Cardiac muscle cell (in vitro differentiated cells and primary cell): ENCODE measurements around the gene EPHX1. TPM values are rescaled to one million over a fixed set of nuclear protein-coding genes. Genes with fewer than 3 reads are reported as not detected.
A peak's percentile ranks its signal among the peaks of the same experiment; 100 is the strongest.

Source experiments
- DNase-seq, 2 donors: peaks; one replicate each; pipeline versions ENCODE4 v3.0.0 to v3.0.0-alpha.2; 2010 to 2017; ENCODE audit warnings: low read depth in 1 of 2, low spot score in 1 of 2
- H3K27ac ChIP-seq: fragments of 200-600 bp; sonication (generic); 2 replicates; pipeline ENCODE4 v1.5.1; 2016
- H3K27me3 ChIP-seq: fragments of 200-600 bp; sonication (generic); 2 replicates; pipeline ENCODE4 v1.6.0; 2016; ENCODE audit warnings: control low read depth
- H3K36me3 ChIP-seq: fragments of 200-600 bp; sonication (generic); 2 replicates; pipeline ENCODE4 v1.5.1; 2016; ENCODE audit warnings: control low read depth
- H3K4me1 ChIP-seq: fragments of 200-600 bp; sonication (generic); 2 replicates; pipeline ENCODE4 v1.8.1; 2017; ENCODE audit warnings: low read depth, mild to moderate bottlenecking, mixed run types
- H3K4me3 ChIP-seq: fragments of 200-600 bp; sonication (generic); 2 replicates; pipeline ENCODE4 v1.5.1; 2016; ENCODE audit warnings: mild to moderate bottlenecking
- H3K9me3 ChIP-seq: fragments of 200-600 bp; sonication (generic); 2 replicates; pipeline ENCODE4 v1.5.1; 2017; ENCODE audit warnings: low read depth, mild to moderate bottlenecking, control low read depth
- polyA plus RNA-seq: library from polyadenylated mRNA; unstranded; fragments of >200 nt; fragmentation: Nextera tagmentation; extraction: Ambion mirVana; gene quantifications from 2 replicates; pipeline ENCODE4 v1.2.1, GENCODE V29; 2016
- total RNA-seq: library from RNA; depleted of rRNA; stranded (reverse); fragments of >200 nt; gene quantifications from 2 replicates; pipeline ENCODE4 v1.2.3, GENCODE V29; 2016
- TF ChIP-seq, protein P1 (sequence below): IDR thresholded peaks from 2 replicates; pipeline ENCODE4 v1.5.1; 2012; ENCODE audit warnings: low read depth, mild to moderate bottlenecking, low read length

Gene EPHX1
- total and polyA plus RNA-seq, 2 experiments from 2014 or later: 15.8 to 33.8 TPM

DNA sequence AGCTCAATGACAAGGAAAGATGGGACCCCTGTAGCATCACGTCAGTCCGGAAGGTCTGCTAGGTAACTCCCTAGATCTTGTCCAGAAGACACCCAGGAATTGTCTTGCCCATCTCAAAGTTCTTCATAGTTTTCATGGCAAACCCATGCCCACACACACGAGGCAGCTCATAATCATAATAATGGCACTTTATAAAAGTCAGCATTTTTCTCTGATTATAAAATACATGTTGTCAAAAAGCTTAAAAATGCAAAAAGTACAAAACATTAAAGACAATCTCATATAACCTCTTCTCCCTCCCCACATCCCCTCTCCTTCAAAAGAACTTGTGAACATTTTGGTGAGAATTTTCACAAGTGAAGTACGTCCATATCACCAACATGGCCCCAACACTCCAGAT, 30.8 kb downstream of the EPHX1 start:
- no peaks in the 10 kb centered on the region for H3K36me3 ChIP-seq
- TF ChIP-seq, protein P1, sequence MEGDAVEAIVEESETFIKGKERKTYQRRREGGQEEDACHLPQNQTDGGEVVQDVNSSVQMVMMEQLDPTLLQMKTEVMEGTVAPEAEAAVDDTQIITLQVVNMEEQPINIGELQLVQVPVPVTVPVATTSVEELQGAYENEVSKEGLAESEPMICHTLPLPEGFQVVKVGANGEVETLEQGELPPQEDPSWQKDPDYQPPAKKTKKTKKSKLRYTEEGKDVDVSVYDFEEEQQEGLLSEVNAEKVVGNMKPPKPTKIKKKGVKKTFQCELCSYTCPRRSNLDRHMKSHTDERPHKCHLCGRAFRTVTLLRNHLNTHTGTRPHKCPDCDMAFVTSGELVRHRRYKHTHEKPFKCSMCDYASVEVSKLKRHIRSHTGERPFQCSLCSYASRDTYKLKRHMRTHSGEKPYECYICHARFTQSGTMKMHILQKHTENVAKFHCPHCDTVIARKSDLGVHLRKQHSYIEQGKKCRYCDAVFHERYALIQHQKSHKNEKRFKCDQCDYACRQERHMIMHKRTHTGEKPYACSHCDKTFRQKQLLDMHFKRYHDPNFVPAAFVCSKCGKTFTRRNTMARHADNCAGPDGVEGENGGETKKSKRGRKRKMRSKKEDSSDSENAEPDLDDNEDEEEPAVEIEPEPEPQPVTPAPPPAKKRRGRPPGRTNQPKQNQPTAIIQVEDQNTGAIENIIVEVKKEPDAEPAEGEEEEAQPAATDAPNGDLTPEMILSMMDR: no peak

DNA sequence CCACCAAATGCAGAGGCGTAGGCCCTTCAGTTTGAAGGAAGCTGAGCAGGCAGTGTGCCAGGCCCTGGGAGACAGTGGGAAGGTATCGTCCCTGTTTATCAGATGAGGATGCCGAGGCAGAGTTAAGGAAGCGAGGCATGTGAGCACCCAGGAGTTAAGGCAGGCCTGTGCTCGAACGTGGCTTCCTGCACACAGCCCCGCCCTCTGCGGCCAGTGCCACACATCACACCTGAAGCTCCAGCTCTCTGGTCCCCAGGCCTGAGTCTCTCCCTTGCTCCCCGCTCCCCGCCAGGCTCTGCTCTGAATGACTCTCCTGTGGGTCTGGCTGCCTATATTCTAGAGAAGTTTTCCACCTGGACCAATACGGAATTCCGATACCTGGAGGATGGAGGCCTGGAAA, 32.1 kb downstream of the EPHX1 start:
- DNase-seq: no peak
- H3K36me3 ChIP-seq: no peaks in the 10 kb centered on the region

More for the DNA sequence above, 30.8 kb downstream of the EPHX1 start:
- no peak for DNase-seq
- H3K27ac ChIP-seq: no peak overlapping the region
- no peaks in the 10 kb centered on the region for H3K27me3 ChIP-seq
- no peaks in the 10 kb centered on the region for H3K4me1 ChIP-seq
- H3K4me3 ChIP-seq: no peak overlapping the region
- no peaks in the 10 kb centered on the region for H3K9me3 ChIP-seq

DNA sequence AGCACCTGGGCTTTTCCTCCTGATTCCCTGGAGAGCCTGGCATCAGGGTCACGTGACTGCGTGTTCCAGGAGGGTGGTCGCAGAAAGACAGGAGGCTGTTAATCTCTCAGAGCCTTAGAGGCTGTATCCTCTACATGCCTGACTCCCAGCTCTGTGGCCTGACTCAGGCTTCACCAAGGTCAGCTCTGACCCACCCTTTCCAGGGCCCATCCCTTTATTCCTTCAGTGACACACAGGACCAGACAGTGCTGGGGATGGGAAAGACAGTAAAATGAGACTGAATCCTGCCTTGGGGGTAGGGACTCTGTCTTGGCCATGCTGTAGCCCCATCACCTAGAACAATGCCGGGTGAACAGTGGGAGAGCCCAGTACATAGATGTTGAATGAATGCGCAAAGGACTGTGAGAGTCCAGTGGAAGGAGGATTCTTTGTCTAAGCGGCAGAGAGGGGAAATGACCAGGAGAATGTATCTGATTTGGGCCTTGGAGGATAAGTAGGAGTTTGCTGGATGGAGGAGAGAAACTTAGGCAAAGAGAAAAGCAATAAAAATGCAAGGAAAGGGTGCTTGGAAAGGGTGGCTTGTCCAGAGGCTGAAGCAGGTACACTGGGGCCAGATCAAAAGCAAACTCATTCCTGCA, 33.0 kb downstream of the EPHX1 start:
- Histone ChIP-seq H3K4me3 (no peak overlapping the region), H3K9me3 (no peaks in the 10 kb centered on the region), H3K27me3 (no peaks in the 10 kb centered on the region), H3K4me1 (no peaks in the 10 kb centered on the region), H3K36me3 (no peaks in the 10 kb centered on the region), H3K27ac (no peak overlapping the region)
- TF ChIP-seq, protein P1: no peak
- DNase-seq: no peak

More for the DNA sequence above, 32.1 kb downstream of the EPHX1 start:
- H3K4me3 ChIP-seq: no peak overlapping the region
- no peaks in the 10 kb centered on the region for H3K4me1 ChIP-seq
- no peaks in the 10 kb centered on the region for H3K9me3 ChIP-seq
- TF ChIP-seq, protein P1: no peak
- no peak overlapping the region for H3K27ac ChIP-seq
- H3K27me3 ChIP-seq: no peaks in the 10 kb centered on the region

DNA sequence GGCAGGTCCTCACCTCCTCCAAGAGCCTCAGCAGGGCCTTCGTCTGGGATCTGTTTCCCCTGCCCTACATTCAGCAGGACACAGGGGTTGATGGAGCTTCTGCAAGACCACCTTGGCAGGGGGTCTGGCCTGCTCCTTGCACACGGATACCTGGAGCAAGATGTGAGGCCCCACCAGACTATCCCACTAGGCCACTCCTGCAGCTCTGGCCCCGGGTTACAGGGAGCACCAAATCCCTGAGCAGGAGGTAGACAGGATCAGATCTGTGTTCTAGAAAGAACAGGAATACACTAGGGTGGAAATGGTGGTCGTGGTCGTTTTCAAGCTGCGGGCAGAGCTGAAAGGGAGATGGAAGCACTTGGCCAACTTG, 33.5 kb downstream of the EPHX1 start:
- no peak overlapping the region for H3K4me3 ChIP-seq
- no peaks in the 10 kb centered on the region for H3K4me1 ChIP-seq
- no peaks in the 10 kb centered on the region for H3K27me3 ChIP-seq
- H3K36me3 ChIP-seq: no peaks in the 10 kb centered on the region
- no peak for DNase-seq
- H3K27ac ChIP-seq: peak overlapping the region; percentile 23
- H3K9me3 ChIP-seq: no peaks in the 10 kb centered on the region
- TF ChIP-seq, protein P1: no peak

DNA sequence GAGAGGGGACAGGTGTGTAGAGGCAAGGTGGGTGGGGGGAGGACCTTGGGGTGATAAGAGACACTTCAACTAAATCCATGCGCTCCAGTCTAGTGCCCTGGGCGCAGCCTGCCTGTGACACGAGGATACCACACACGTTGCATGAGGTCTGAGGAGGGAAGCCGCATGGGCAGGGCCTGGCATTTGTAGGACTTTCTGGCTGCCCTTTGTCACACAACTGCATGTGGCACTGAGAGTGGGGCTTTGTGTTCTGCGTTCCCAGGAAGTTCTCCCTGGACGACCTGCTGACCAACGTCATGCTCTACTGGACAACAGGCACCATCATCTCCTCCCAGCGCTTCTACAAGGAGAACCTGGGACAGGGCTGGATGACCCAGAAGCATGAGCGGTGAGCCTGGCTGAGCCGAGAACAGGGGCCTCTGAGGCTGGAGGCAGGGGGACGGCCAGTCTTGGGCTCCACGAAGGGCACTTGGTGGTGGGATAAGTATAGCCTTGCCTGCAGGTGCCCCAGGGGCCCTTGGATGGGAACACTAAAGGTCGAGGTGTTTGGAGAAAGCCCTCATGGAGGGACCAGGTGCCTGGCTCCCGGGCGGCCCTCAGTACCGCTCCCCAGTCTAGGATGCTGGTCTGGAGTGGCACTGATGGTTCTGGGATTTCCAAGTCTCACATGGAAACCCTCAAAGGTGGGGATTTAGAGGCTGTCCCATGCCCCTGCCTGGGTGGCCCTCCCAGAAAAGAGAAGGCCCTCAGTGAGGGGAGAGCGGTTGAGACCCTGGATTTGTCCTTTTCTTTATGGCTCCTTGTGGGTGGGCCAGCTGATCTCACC, 34.5 kb downstream of the EPHX1 start:
- Histone ChIP-seq H3K9me3 (no peaks in the 10 kb centered on the region), H3K27me3 (no peaks in the 10 kb centered on the region), H3K27ac (peak overlapping the region; percentile 23), H3K4me3 (no peak overlapping the region), H3K36me3 (peaks cover 3% of the 10 kb centered on the region), H3K4me1 (no peaks in the 10 kb centered on the region)
- TF ChIP-seq, protein P1: no peak
- no peak for DNase-seq
